BLaER1 treated with 17β-estradiol and CSF1 and Interleukin-3, amounts not matched to agents 10 nM and 100 nM (cell line): ENCODE data around the gene BCAS3.

Experiments
- H3K27ac ChIP-seq, 11 experiments: shearing (Covaris generic); formaldehyde crosslinking; 2 replicates each; pipeline ENCODE4 v1.8.1; 2022
- H3K27me3 ChIP-seq, 11 experiments: shearing (Covaris generic); formaldehyde crosslinking; 2 replicates each; pipeline ENCODE4 v1.8.1; 2022
- H3K36me3 ChIP-seq, 11 experiments: shearing (Covaris generic); formaldehyde crosslinking; 2 replicates each; pipeline ENCODE4 v1.8.1; 2022
- H3K4me1 ChIP-seq, 10 experiments: shearing (Covaris generic); formaldehyde crosslinking; 2 replicates each; pipeline ENCODE4 v1.8.1; 2022
- H3K4me2 ChIP-seq, 11 experiments: shearing (Covaris generic); formaldehyde crosslinking; 2 replicates each; pipeline ENCODE4 v1.8.1; 2022
- H3K4me3 ChIP-seq, 10 experiments: shearing (Covaris generic); formaldehyde crosslinking; 2 replicates each; pipeline ENCODE4 v1.8.1; 2022
- H3K9ac ChIP-seq, 11 experiments: shearing (Covaris generic); formaldehyde crosslinking; 2 replicates each; pipeline ENCODE4 v1.8.1; 2022
- H3K9me3 ChIP-seq, 11 experiments: shearing (Covaris generic); formaldehyde crosslinking; replicated peaks in 1 of 11; 2 replicates each; pipeline ENCODE4 v1.8.1; 2022
- H4K20me1 ChIP-seq, 11 experiments: shearing (Covaris generic); formaldehyde crosslinking; 2 replicates each; pipeline ENCODE4 v1.8.1; 2022
- Cebpa-rat ChIP-seq, 11 experiments: shearing (Covaris generic); IDR thresholded peaks; 2 replicates each; pipeline ENCODE4 v1.8.1; 2022

BCAS3 gene

DNA sequence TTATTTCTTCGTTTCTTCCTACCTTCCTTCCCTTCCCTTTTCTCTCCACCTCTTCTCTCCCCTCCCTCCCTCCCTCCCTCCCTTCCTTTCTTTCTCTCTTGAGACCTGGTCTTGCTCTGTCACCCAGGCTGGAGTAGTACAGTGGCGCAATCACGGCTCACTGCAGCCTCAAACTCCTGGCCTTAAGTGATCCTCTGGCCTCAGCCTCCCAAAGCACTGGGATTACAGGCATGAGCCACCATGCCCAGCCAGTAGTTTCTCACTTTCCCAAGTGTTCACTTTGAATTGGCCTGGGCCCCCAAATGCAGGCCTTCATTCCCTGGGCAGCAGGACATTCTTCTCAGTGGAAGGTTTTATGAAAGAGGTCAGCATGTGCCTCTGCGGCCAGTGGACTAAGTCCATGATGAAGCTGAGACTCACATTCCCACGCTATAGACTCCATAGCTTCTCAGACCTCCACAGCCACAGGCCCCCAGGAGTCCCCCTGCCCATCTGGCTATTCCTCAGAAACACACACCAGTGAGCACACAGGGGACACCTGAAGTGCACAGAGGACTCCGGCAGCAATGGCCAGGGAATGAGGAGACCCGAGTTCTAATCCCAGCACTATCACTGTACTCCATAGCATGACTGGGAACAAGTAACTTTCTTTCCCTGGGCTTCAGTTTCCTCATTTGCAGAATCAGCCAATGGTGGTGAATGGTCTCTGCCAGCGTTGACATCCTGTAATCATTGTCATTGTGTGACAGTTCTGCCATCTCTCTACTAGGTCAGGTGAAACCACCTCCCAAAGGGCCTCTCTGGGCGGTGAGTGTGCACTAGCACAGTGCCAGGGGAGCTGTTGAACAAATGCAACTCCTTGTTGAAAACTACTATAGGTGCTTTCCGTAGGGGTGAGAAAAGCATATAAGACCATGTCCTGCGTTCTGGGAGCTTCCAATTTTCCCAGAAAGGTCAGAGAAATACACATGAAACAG, 652.8 kb downstream of the BCAS3 start:
- no peak for TF ChIP-seq Cebpa-rat (IDR thresholded peaks at IDR 0.05)
- no peaks in the 10 kb centered on the region for H4K20me1 ChIP-seq
- H3K36me3 ChIP-seq = no peaks in the 10 kb centered on the region

DNA sequence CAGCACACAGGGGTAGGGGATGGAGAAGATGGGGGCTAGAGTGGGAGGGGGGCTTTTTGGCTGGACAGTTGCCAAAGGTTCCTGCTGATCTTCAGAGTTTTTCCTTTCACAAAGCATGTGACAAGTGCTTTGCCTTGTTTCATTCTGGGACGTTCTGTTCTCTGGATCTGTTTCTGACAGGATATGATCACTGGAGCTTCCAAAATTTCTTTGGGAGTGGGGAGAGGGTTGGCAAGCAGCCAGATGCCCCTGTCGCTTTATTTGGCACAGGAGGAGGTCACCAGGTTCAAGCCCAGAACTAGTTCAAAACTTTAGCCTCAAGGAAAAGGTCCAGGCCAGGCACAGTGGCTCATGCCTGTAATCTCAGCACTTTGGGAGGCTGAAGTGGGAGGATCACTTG, 653.5 kb downstream of the BCAS3 start:
- no peak overlapping the region for H3K9ac ChIP-seq
- H3K36me3 ChIP-seq = no peaks in the 10 kb centered on the region
- H3K27me3 ChIP-seq = no peaks in the 10 kb centered on the region
- no peak overlapping the region for H3K4me3 ChIP-seq
- H3K4me2 ChIP-seq = no peak overlapping the region
- H3K9me3 ChIP-seq = no peaks in the 10 kb centered on the region
- peaks cover 0 to 15% (median under 1%) of the 10 kb centered on the region in 10 experiments; a peak in 11 of 20 replicates for H3K4me1 ChIP-seq
- H4K20me1 ChIP-seq = no peaks in the 10 kb centered on the region
- TF ChIP-seq Cebpa-rat (IDR thresholded peaks at IDR 0.05) = no peak
- no peak overlapping the region for H3K27ac ChIP-seq

More for the DNA sequence above, 652.8 kb downstream of the BCAS3 start:
- Histone ChIP-seq H3K27me3 (no peaks in the 10 kb centered on the region), H3K4me3 (no peak overlapping the region), H3K9me3 (no peaks in the 10 kb centered on the region), H3K27ac (no peak overlapping the region), H3K4me1 (peaks cover 0 to 14% (median 8%) of the 10 kb centered on the region in 10 experiments; a peak in 17 of 20 replicates), H3K4me2 (no peak overlapping the region), H3K9ac (no peak overlapping the region)

DNA sequence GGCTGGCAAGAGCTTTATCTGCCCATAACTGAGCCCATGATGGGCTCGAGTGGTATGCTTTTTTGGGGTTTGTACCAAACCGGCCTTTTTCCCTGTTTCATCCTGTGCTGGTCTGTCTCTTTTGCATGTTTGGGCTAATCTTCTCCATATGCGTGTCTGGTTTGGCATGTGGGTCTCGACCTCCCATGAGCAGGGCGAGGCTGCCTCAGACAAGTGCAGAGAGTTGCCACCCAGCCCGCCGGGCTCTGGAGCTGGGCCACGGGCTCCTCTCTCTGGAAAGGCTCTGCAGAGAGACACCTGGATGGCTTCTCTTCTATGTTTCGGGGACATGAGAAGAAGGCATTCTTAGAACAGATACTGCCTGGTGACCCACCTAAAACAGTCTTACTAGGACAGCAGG, 654.2 kb downstream of the BCAS3 start:
- Histone ChIP-seq H3K36me3 (no peaks in the 10 kb centered on the region), H3K9me3 (no peaks in the 10 kb centered on the region), H3K4me2 (no peak overlapping the region), H3K27ac (no peak overlapping the region), H3K27me3 (no peaks in the 10 kb centered on the region), H3K4me1 (peaks cover 0 to 15% (median 0%) of the 10 kb centered on the region in 10 experiments; a peak in 4 of 20 replicates), H3K9ac (no peak overlapping the region), H4K20me1 (no peaks in the 10 kb centered on the region), H3K4me3 (no peak overlapping the region)
- TF ChIP-seq Cebpa-rat (IDR thresholded peaks at IDR 0.05) = no peak

DNA sequence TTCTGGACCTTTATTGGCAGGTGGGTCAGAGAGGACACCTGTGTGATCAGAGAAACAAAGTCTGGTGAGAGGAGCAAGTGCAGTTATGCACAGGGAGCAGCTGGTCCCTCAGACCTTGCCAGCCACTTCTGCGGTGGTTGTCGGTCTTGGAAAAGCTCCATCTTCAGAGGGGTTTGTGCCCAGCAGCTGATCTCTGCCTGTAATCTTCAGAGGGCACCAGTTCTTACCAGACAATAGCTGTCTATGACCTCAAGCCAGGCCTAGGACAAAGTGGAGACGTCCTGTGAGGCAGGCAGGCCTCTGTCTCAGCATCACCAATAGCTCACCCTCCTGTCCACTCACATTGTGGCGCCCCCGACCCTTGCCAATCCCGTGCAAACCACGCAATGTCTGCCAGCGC, 655.5 kb downstream of the BCAS3 start:
- Histone ChIP-seq H3K4me3 (no peak overlapping the region), H3K4me2 (no peak overlapping the region), H3K4me1 (peaks cover 0 to 15% (median 1%) of the 10 kb centered on the region in 10 experiments; a peak in 8 of 20 replicates), H3K36me3 (no peaks in the 10 kb centered on the region), H3K9ac (no peak overlapping the region), H3K27ac (no peak overlapping the region), H3K9me3 (no peaks in the 10 kb centered on the region), H3K27me3 (no peaks in the 10 kb centered on the region), H4K20me1 (no peaks in the 10 kb centered on the region)
- TF ChIP-seq Cebpa-rat (IDR thresholded peaks at IDR 0.05) = no peak

DNA sequence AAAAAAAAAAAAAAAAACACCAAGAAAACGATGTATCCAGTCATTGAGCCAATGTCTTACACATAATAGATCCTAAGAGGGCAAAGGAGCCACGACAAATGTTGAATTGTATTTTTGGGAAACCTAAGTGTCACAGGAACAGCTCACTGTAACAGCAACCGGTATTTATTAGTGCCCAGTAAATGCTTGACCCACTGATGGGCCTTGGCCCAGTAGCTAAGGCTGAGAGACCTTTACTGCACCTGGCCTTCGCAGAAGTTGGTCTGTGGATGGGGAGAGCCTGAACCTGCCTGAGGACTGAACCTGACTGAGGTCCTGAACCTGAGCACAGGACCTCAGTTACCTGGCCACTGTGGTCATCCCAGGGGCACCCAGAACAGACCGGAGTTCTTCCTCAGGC, 657.0 kb downstream of the BCAS3 start:
- Histone ChIP-seq H3K9ac (no peak overlapping the region; a peak in 1 of 22 replicates), H3K27me3 (no peaks in the 10 kb centered on the region), H4K20me1 (no peaks in the 10 kb centered on the region), H3K27ac (no peak overlapping the region), H3K36me3 (no peaks in the 10 kb centered on the region), H3K4me1 (peaks cover 0 to 15% (median 3%) of the 10 kb centered on the region in 10 experiments; a peak in 8 of 20 replicates), H3K4me3 (no peak overlapping the region), H3K4me2 (peak overlapping the region in 2 of 11 experiments; percentile 51 to 64; a peak in 4 of 22 replicates), H3K9me3 (no peaks in the 10 kb centered on the region; a peak in 1 of 22 replicates)
- no peak for TF ChIP-seq Cebpa-rat (IDR thresholded peaks at IDR 0.05)

DNA sequence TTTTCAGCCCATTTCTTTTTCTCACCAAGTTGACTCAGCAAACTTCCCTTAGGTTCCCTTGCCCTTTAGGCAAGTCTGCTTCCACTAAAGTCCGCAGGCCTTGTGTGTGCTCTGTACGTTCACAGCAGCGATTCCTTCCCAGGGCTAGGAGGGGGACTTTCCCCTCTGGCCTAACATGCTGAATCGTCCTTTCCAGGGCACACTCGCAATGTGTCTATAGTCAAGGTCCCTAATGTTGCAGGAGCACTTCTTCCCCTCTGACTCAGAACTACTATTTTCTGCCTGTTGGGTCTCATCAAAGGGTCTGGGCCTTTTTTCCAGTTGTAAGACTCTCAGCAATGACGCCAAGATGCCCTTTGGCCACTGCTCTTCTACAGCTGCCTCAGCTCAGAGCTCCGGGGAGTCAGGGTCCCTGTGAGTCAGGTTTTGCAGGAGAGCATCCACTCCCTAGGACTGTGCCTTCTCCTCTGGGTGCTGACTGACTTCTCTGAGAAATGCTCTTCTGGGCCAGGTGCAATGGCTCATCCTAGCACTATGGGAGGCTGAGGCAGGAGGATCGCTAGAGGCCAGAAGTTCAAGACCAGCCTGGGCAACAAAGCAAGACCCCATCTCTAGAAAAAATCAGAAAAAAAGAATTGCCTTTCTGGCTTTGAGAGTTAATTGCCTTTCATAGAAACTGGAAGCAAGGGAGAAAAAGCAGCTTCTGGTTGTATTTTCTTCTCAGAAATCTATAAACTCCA, 657.6 kb downstream of the BCAS3 start:
- no peak for TF ChIP-seq Cebpa-rat (IDR thresholded peaks at IDR 0.05)
- H3K4me1 ChIP-seq = peaks cover 0 to 15% (median 3%) of the 10 kb centered on the region in 10 experiments; a peak in 8 of 20 replicates
- no peak overlapping the region for H3K27ac ChIP-seq
- no peaks in the 10 kb centered on the region for H3K27me3 ChIP-seq
- H3K4me3 ChIP-seq = no peak overlapping the region
- no peaks in the 10 kb centered on the region for H4K20me1 ChIP-seq
- no peaks in the 10 kb centered on the region; a peak in 1 of 22 replicates for H3K9me3 ChIP-seq
- no peak overlapping the region; a peak in 1 of 22 replicates for H3K9ac ChIP-seq
- H3K36me3 ChIP-seq = no peaks in the 10 kb centered on the region
- H3K4me2 ChIP-seq = peak overlapping the region in 2 of 11 experiments; percentile 51 to 64; a peak in 4 of 22 replicates

DNA sequence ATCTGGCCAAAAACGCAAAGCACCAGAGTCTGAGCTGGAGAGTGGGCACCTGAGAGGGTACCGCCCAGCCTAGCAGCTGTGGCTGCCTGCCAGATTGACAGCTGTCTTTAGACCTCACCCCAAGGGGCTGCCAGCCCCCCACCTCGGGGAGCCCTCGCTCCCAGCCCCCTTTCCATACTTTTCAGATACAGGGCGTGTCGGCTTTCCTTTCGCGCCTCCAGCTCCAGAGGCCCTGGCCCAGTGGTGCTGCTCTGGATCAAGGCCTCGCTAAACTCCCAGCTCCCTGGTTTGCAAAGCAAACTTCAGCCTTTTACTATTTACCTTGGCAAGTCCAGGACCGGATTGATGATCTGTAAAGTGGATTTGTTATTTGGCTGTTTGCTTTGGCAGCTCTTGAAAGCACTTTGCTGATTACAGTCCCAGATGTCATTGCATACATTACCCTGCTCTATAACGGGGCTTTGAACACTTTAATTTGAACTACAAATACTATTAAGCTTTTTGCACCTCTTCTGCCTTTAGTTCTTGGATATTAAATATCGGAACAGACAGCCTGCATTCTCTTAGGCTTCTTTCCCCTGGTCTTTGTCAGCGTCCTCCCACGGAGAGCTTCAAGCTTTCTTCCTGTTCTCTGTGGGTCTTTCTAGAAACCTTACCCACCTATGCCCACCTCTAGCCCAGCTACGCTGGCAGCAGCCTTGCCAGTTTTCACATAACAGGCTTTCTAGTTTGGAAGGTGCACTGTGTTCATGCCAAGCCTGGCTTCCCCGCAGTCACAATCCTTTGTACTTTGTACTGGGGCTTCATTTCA, 658.4 kb downstream of the BCAS3 start:
- Histone ChIP-seq H3K4me3 (no peak overlapping the region), H3K27ac (no peak overlapping the region), H4K20me1 (no peaks in the 10 kb centered on the region), H3K36me3 (no peaks in the 10 kb centered on the region), H3K4me1 (peaks cover 0 to 15% (median 3%) of the 10 kb centered on the region in 10 experiments; a peak in 8 of 20 replicates), H3K9me3 (no peaks in the 10 kb centered on the region; a peak in 1 of 22 replicates), H3K27me3 (no peaks in the 10 kb centered on the region), H3K4me2 (no peak overlapping the region), H3K9ac (no peak overlapping the region; a peak in 1 of 22 replicates)
- TF ChIP-seq Cebpa-rat (IDR thresholded peaks at IDR 0.05) = no peak

DNA sequence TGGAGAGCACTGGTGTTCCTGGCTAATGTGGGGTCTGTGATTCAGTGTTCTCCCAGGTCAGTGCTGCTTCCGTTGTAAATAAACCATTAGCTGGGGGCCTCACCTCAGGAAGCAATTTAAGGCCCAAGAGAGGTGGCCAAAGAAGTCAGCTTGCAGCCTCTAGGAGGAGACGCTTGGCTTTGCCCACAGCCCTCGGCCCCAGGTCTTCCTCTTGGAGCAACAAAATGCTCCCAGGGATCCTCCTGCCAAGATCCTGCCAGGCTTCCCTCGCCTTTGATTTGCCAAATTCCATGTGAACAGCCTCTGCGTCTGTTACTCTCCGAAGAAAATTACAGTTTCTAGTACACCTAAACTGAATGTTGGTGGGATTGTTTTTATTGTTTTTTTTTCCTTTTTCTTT, 659.6 kb downstream of the BCAS3 start:
- H3K36me3 ChIP-seq = no peaks in the 10 kb centered on the region
- no peaks in the 10 kb centered on the region for H4K20me1 ChIP-seq
- H3K9me3 ChIP-seq = no peaks in the 10 kb centered on the region; a peak in 1 of 22 replicates
- no peak overlapping the region for H3K9ac ChIP-seq
- H3K27ac ChIP-seq = no peak overlapping the region
- H3K4me2 ChIP-seq = no peak overlapping the region
- no peak overlapping the region for H3K4me3 ChIP-seq
- H3K27me3 ChIP-seq = no peaks in the 10 kb centered on the region
- H3K4me1 ChIP-seq = peaks cover 0 to 15% (median 3%) of the 10 kb centered on the region in 10 experiments; a peak in 8 of 20 replicates
- TF ChIP-seq Cebpa-rat (IDR thresholded peaks at IDR 0.05) = no peak
